Measurements from ENCODE around the gene TOM1.

Gene TOM1

DNA sequence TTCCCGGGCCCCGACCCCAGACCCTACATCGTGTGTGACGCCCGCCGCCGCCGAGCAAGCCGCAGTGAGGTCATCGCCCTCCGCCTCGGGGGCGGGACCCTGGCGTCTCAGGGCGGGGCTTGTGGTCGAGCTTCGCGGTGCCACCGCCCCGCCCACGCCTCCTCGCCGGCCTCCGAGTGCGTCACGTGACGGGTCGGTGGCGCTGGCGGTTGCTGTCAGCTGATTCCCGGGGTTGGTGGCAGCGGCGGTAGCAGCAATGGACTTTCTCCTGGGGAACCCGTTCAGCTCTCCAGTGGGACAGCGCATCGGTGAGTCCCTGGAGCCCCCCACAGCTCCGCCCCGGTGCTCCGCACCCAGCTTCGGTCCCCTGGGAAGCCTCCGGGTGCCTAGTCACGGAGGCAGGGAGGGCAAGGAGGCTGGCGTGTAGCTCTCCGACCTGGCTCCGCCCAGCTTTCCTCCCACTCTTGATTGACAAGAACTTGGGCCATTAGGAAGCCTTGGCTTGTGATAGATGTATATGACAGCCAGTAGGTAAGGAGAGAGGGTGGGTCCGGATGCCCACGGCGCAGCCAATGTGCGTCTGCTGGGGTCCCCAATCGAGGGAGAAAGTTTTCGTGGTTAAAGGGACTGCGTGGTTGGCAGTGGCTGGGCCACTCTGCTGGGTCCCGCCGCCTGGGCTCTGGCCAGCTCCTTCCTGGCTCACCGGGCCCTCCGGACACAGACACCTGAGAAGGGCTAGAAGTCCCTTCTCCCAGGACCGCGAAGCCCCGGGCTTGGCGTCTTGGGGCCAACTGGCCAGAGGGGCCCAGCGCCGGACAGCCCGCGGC lies at the start of gene TOM1:
Gene TOM1, plus strand, starts transcription at position 222 of the 827 bp plus-strand sequence. Its CDS starts 35 bp downstream, at position 257.
- peak; percentile 86 for DNase-seq (ENCODE audit: insufficient read length, low spot score)
- peak; percentile 96 for FAIRE-seq

GRCh38 chr22:35250156-35250555 lies 49.5 kb upstream of the TOM1 start:
- no peak for DNase-seq (ENCODE audit: insufficient read length, low spot score)

DNA sequence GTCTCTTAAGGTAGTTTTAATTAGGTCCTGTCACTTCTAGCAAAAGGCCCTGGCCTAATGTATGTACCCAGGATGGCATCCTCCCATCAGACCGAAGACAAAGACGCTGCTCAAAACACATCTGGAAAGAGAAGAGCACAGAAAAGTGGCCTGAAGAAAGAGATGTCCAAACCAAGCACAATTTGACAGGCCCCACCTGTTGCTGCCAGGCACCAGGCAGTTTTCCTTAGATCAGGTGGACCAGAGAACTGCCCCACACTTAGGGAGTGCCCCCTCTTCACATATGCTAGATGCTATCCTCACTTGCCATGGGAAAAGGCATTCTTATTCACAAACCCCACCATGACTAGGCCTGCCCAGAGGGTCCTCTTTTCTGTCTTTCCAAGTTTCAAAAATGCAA lies 45.7 kb upstream of the TOM1 start:
- no peak for FAIRE-seq

More at GRCh38 chr22:35250156-35250555, 49.5 kb upstream of the TOM1 start:
- FAIRE-seq: no peak

DNA sequence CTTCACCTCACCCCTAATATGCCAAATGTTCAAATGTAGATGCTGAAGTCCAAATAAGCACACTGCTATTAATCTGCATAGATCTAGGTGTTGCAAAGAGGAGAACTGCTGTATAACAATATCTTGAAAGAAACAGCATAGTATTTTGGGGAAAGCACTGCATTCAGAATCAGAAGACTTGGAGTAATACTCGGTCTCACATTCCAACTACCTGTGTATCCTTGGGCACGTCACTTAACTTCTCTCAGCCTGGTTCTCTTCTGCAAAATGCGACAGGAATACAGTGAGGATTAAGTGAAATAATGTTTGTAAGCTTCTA lies 42.7 kb upstream of the TOM1 start:
- FAIRE-seq (no peak), DNase-seq (ENCODE audit: insufficient read length, low spot score) (no peak)

More for the DNA sequence above, 45.7 kb upstream of the TOM1 start:
- DNase-seq (ENCODE audit: insufficient read length, low spot score): no peak

- FAIRE-seq (peak; percentile 88), DNase-seq (ENCODE audit: insufficient read length, low spot score) (peak; percentile 95)
Measured at GRCh38 chr22:35257321-35258190, 42.1 kb upstream of the TOM1 start, which contains the start of gene HMGXB4. Gene HMGXB4, plus strand, starts transcription at chr22:35257493. Its CDS starts 4,898 bp downstream, at chr22:35262391.

DNA sequence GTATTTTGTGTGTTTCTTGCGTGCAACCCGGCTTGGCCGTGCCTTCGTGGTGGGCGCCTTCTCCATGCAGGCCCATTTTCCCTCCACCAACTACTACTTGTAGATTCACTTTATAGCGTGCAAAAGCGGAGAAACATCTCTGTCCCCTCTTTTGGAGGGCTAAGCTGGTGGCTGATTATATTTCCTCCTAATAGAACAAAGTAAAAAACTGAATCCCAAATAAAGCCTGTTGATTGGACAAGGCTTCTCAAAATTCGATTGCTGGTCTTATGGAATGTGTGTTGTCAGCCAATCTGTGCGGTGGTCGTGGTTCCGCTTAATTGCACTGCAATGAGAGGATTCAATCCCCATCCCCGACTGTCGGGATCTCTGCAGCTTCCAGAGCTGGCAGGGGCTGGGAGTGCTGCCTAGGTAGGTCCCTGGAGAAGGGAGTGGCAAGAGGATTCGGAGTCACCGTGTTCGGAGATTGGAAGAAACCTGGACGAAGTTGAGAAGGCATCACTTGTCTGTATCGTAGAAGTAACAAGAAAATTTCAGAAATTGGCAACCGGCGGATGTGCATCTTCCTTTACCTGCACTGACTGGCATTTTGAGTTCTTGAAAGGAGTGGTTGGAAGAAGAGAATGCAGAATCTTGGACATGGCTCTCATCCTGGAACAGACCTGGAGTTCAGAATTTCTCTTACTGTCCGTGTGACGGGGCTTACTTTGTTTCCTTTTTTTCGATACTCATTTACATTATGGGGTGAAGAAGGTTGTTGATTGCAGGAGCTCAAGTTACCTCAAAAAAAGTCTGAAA lies 41.3 kb upstream of the TOM1 start:
- no peak for DNase-seq (ENCODE audit: insufficient read length, low spot score)
- peak; percentile 49 for FAIRE-seq

DNA sequence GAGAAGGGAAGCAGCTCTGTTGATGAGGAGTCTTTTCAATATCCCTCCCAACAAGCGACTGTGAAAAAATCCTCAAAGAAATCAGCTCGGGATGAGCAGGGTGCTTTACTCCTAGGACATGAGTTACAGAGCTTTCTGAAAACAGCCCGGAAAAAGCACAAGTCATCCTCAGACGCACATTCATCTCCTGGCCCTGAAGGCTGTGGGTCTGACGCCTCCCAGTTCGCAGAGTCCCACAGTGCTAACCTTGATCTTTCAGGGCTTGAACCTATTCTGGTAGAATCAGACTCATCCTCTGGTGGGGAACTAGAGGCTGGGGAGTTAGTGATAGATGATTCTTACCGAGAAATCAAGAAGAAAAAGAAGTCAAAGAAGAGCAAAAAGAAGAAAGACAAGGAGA lies 34.7 kb upstream of the TOM1 start:
- DNase-seq (ENCODE audit: insufficient read length, low spot score): no peak
- no peak for FAIRE-seq

- no peak for DNase-seq (ENCODE audit: insufficient read length, low spot score)
- no peak for FAIRE-seq
Measured at GRCh38 chr22:35266277-35266676, 33.4 kb upstream of the TOM1 start.

DNA sequence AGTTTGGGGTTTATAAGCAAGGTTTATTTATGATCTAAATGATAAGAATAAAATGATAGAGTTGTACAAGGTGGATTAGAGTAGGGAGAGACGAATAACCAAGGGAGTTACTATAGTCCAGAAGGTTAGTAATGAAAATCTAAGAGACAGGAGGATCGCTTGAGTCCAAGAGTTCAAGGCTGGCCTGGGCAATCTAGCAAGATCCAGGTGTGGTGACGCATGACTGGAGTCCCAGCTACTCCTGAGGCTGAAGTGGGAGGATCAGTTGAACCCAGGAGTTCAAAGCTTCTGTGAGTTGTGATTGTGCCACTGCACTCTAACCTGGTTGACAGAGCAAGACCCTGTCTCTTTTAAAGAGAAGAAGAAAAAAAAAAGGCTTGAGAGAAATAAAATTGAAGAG lies 30.1 kb upstream of the TOM1 start:
- DNase-seq (ENCODE audit: insufficient read length, low spot score) (no peak), FAIRE-seq (no peak)

DNA sequence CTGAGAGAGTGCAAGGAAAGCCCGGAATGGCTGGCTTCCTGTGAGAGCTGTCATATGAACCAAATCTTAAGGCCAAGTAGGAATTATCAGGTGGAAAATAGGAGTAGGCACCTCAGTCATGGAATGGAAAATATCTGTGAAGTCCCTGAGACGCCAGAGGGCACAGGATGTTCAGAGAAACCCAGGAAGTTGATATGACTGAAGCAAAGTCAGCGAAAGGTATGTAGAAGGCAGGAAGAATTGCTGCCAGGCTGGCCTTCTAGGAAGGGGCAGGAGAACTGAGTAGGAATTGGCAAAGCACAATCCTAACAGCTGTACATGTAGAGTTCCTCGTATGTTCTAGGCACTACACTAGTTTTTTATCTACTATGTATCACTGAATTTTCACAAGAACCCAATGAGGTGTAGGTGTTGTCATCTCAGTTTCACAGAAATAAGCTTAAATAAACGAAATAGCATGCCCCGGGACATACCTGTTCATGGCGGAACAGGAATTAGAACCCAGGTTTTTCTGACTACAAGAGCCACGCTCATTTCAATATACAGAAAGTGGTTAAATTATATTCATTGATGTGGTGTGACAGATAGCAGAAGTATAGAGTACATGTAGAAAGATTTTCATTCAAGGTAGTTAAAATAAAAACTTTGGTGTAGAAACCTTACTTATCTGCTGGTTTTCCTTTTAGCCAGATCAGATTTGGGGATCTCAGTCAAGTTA lies 25.4 kb upstream of the TOM1 start:
- FAIRE-seq (no peak), DNase-seq (ENCODE audit: insufficient read length, low spot score) (no peak)

- DNase-seq (ENCODE audit: insufficient read length, low spot score) (no peak), FAIRE-seq (no peak)
Measured at GRCh38 chr22:35275580-35275979, 24.1 kb upstream of the TOM1 start.

GRCh38 chr22:35276019-35276418 lies 23.7 kb upstream of the TOM1 start:
- DNase-seq (ENCODE audit: insufficient read length, low spot score): no peak
- FAIRE-seq: no peak

GRCh38 chr22:35288116-35288515 lies 11.6 kb upstream of the TOM1 start:
- FAIRE-seq: no peak
- no peak for DNase-seq (ENCODE audit: insufficient read length, low spot score)

DNA sequence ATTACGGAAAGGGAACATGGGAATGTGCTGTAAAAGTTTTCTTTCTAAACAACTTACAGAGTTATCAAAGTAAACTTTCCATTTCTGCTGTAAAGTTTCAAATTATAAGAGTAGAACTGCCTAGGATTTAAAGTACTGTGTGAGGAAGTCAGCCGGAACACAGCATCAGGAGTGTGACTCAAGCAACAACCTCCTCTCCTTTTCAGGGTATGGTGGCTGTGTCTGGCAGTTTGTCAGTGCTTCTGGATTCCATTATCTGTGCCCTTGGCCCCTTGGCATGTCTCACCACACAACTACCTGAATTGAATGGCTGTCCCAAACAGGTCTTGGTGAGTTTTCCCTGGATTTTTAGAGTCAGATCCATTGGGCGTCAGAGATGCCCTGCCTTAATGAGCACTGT lies 6.9 kb upstream of the TOM1 start:
- no peak for DNase-seq (ENCODE audit: insufficient read length, low spot score)
- FAIRE-seq: no peak

GRCh38 chr22:35296051-35296450 lies 3.6 kb upstream of the TOM1 start:
- no peak for DNase-seq (ENCODE audit: insufficient read length, low spot score)
- no peak for FAIRE-seq

- no peak for DNase-seq (ENCODE audit: insufficient read length, low spot score)
- FAIRE-seq: peak; percentile 76
Measured at GRCh38 chr22:35299217-35299672, 449 bp upstream of the TOM1 start.

DNA sequence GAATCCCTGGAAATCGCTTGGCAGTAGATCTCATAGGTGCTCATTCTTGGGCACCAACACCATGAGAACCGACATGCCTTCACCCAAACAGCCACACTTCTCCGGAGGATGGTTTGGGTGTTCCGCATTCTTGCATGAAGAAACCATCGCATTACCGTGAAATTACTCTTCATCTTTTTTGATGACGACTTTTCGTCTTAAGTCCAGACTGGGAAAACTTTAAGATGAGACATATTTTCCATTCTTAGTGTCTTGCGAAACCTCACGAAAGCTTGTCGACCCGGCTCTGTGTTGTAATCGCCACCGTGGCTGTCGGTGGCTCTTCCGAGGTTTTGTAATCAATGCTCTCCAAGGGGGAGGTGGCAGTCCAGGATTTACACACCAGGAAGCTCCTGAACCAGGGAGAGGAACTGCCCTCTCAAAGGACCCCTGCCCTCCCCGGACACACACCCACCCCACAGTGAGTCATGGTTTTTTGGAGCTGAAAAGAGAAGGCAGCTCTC lies 1.7 kb downstream of the TOM1 start:
- DNase-seq (ENCODE audit: insufficient read length, low spot score) (no peak), FAIRE-seq (no peak)

DNA sequence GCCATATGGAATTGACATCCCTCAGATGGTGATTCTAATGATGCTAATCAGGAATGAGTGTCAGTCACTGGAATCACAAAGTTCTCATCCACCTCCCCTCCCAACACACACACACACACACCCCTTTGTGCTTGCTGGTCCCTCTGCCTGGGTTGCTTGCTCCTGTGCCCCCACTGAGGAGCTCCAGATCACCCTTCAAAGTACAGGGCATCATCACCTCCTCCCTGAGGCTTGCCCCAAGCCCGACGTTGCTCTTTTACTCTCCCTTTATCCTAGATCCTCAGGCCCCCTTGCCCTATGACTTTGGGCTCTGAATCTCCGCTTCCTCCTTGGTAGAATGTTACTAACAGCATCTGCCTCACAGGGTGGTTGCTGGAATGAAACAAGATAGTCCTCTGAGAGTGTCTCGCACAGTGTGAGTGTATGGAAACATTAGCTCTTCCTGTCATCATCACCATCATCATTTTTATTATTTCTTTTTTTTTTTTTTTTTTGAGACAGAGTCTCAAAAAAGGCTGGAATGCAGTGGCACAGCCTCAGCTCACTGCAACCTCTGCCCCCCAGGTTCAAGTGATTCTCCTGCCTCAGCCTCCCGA lies 3.4 kb downstream of the TOM1 start:
- FAIRE-seq (no peak), DNase-seq (ENCODE audit: insufficient read length, low spot score) (no peak)

- FAIRE-seq: no peak
- no peak for DNase-seq (ENCODE audit: insufficient read length, low spot score)
Measured at GRCh38 chr22:35305525-35306070, 5.9 kb downstream of the TOM1 start.
